ENCODE results near the gene SEC24A.
"Not testable (repeated sequence)": the region's sequence is repeated elsewhere in the genome, so short reads cannot be mapped to it uniquely, and the experiment has no call there.

SEC24A gene

GRCh38 chr5:134651531-134651930 lies 2.9 kb downstream of the SEC24A start:
- no peak for DNase-seq

- no peak for DNase-seq
These were observed 8.1 kb downstream of the SEC24A start for GRCh38 chr5:134656690-134657089.

- DNase-seq, result no peak
These were observed 10.9 kb downstream of the SEC24A start for GRCh38 chr5:134659456-134659855.

- DNase-seq, result no peak
These were observed 11.3 kb downstream of the SEC24A start for GRCh38 chr5:134659922-134660321.

GRCh38 chr5:134662971-134663370 lies 14.4 kb downstream of the SEC24A start:
- no peak for DNase-seq

- DNase-seq, result no peak
These were observed 15.9 kb downstream of the SEC24A start for GRCh38 chr5:134664448-134664847.

GRCh38 chr5:134673546-134673945 lies 25.0 kb downstream of the SEC24A start:
- DNase-seq, result not testable (repeated sequence)

- not testable (repeated sequence) for DNase-seq
These were observed 28.8 kb downstream of the SEC24A start for GRCh38 chr5:134677357-134677756.

GRCh38 chr5:134690144-134690543 lies 41.6 kb downstream of the SEC24A start:
- not testable (repeated sequence) for DNase-seq

- no peak for DNase-seq
These were observed 44.1 kb downstream of the SEC24A start for GRCh38 chr5:134692722-134693121.

- DNase-seq, result no peak
These were observed 59.7 kb downstream of the SEC24A start for GRCh38 chr5:134708301-134708700.

- no peak for DNase-seq
These were observed 65.5 kb downstream of the SEC24A start for GRCh38 chr5:134714120-134714519.

GRCh38 chr5:134714541-134714940 lies 66.0 kb downstream of the SEC24A start:
- DNase-seq, result no peak

- DNase-seq, result not testable (repeated sequence)
These were observed 66.9 kb downstream of the SEC24A start for GRCh38 chr5:134715466-134715865.

GRCh38 chr5:134724872-134725271 lies 76.3 kb downstream of the SEC24A start:
- DNase-seq, result no peak

- peak; percentile 36 for DNase-seq
These were observed 84.2 kb downstream of the SEC24A start for GRCh38 chr5:134732819-134733218.

- no peak for DNase-seq
These were observed 86.7 kb downstream of the SEC24A start for GRCh38 chr5:134735243-134735642.

GRCh38 chr5:134736173-134736812 lies 87.7 kb downstream of the SEC24A start:
- peak; percentile 17 for DNase-seq

GRCh38 chr5:134738133-134738962 lies 89.8 kb downstream of the SEC24A start, which contains the start of gene CAMLG:
Gene CAMLG (plus strand): TSS chr5:134738548. CDS start chr5:134738621, 73 bp downstream.
- peak; percentile 99 for DNase-seq

- peak; percentile 36 for DNase-seq
These were observed 90.5 kb downstream of the SEC24A start for GRCh38 chr5:134738963-134739661.

GRCh38 chr5:134741052-134741451 lies 92.5 kb downstream of the SEC24A start:
- no peak for DNase-seq

- DNase-seq, result no peak
These were observed 93.5 kb downstream of the SEC24A start for GRCh38 chr5:134742134-134742533.

GRCh38 chr5:134749415-134749814 lies 100.8 kb downstream of the SEC24A start:
- no peak for DNase-seq

GRCh38 chr5:134758176-134758503 lies 109.6 kb downstream of the SEC24A start:
- no peak for DNase-seq

All from inflammatory macrophage treated with lipopolysaccharide for 4 hours (primary cell).